GM21447 (cell line): ENCODE measurements around the gene GNAO1.
"Not testable (repeated sequence)": the region's sequence is repeated elsewhere in the genome, so short reads cannot be mapped to it uniquely, and the experiment has no call there.

ENCODE experiments used
- ATAC-seq: cut with Tn5 transposase; IDR thresholded peaks from one replicate; pipeline ENCODE4 v1.9.1; 2021; ENCODE audit not compliant: unreplicated experiment

Gene GNAO1

DNA sequence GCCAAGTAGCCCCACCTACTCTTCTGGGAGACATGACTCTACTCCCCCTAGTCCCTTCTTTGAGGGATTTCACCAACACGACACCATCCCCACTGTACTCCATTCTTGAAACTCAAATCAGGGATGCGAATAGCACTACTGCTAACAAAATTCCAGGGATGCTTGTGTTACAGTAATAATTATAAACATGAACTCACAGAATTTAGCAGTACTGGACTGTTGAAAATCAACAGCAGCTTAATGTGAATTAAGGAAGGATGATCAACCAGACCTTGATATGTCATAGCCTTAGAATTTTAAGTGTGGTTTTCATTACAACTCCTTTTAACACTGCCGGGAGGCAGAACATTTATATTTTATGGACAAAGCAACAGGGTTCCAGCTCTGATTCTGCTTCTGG is 196.1 kb downstream of the GNAO1 start:
- ATAC-seq, result no peak

DNA sequence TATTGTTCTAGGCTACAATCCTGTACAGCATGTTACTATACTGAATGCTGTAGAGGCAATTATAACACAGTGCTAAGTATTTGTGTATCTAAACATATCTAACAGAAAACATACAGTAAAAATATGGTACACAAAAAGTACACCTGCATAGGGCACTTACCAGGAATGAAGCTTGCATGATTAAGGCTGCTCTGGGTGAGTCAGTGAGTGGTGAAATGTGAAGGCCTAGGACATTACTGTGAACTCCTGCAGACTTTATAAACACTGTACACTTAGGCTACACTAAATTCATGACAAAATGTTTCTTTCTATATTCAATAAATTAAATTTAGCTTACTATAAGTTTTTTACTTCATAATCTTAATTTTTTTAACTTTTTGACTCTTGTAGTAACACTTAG is 196.9 kb downstream of the GNAO1 start:
- ATAC-seq, result no peak

DNA sequence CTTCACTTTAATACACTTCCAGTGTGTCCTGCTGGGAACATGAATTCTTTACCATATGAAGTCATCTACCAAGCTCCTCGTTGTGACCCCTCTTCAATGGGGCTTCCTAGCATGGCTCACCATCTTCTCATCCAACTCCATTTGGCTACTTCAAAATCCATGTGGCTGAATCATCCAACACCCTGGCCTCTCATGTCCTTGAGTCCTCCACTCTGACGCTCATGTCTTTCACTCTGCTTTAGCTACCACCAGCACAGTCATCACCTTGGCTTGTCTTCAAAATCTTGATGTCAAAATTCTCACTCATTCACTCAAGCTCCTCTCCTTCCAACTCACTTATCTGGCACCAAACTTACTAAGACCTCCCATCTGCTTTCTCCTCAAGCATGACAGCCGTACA is 198.3 kb downstream of the GNAO1 start:
- no peak for ATAC-seq

DNA sequence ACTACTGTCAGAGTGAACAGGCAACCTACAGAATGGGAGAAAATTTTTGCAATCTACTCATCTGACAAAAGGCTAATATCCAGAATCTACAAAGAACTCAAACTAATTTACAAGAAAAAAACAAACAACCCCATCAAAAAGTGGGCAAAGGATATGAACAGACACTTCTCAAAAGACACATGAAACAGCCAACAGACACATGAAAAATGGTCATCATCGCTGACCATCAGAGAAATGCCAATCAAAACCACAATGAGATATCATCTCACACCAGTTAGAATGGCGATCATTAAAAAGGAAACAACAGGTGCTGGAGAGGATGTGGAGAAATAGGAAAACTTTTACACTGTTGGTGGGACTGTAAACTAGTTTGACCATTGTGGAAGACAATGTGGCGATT is 205.4 kb downstream of the GNAO1 start:
- not testable (repeated sequence) for ATAC-seq

GRCh38 chr16:56399047-56399446 is 207.8 kb downstream of the GNAO1 start:
- no peak for ATAC-seq

GRCh38 chr16:56399486-56399885 is 208.2 kb downstream of the GNAO1 start:
- ATAC-seq, result no peak

GRCh38 chr16:56400458-56400857 is 209.2 kb downstream of the GNAO1 start:
- ATAC-seq, result no peak

GRCh38 chr16:56401482-56401881 is 210.2 kb downstream of the GNAO1 start:
- no peak for ATAC-seq

DNA sequence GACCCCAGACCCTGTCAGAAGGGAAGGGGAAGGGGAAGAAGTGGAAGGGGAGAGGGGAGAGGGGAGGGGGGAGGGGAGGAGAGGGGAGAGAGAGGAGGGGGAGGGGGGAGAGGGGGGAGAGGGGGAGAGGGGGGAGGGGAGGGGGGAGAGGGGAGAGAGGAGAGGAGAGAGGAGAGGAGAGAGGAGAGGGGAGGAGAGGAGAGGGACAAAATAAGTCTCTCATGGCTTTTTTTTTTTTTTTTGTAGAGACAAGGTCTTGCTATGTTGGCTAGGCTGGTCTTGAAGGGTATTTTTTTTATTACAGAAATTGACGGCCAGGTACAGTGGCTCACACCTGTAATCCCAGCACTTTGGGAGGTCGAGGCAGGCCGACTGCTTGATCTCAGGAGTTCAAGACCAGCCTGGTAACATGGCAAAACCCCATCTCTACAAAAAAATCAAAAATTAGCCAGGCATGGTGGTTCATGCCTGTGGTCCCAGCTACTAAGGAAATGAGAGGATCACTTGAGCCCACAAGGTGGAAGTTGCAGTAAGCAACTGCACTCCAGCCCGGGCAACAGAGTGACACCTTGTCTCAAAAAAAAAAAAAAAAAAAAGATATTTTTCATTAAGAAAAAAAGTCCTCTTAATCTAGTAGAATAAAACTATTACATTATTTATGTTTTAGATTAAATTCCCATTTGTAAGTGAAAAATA is 214.8 kb downstream of the GNAO1 start:
- ATAC-seq, result no peak
